NCI-H2107 treated with DMSO at 0.1 percent for 48 hours (cell line): Measurements from ENCODE around the gene TRMT61A.

Experiments
- DNase-seq: peaks from one replicate; lab custom pipeline; 2025; ENCODE audit not compliant: unreplicated experiment; lab: John Stamatoyannopoulos, UW

The TRMT61A gene

DNA sequence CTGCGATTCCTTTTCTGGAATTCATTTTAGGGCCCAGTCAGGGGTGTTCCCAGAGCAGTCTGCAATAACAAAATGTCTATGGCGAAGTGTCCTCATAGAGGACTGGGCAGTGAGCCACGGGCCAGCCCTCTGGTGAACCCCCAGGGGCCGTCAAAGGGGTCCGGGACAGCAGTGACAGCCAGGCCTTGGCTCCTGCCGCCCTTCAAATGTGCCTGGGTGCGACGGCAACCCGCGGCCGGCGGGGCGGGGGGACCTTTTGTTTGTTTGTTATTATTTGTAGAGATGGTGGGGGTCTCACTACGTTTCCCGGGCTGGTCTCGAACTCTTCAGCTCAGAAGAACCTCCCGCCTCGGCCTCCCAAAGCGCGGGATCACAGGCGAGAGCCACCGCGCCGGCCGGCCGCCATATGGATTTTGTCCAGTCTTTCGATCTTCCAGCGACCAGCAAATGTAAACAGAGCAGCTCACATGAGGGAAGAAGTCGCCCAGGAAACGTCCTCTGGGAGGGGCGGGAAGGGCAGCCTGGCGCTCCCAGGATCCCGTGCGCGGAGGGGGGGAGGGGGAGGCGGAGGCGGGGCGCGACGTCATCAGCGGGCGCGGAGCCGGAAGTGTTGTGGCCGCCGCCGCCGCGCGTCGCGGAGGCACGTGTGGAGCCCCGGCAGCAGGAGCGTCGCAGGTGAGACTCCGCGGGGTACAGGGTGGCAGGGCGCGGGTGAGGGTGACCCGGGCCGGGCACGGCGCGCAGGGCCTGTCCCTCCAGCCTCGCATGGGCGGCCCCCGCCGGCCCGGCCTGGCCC, at the start of gene TRMT61A:
TSS of gene TRMT61A (plus strand) at position 610 of the 796 bp plus-strand sequence. CDS start 783 bp downstream, outside the sequence.
- peak; percentile 83 for DNase-seq

DNA sequence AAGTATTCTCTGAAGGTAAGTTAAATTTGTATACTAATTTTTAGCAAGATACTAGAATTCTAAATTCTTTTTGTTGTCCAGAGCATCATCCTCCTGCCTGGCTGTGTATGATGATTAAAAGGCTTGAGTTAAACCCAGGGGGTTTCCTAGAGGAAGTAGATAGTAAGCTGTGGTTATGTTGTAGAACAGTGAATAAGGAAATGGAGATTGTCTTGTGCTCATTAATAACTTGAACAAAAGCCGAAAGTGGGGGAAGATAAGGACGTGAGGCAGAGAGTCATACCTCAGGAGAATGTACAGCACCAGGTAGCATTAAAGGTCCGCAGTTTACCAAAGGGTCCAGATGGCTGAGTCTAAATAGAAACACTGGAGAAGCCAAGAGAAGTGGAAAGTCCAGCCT, 48.4 kb upstream of the TRMT61A start:
- DNase-seq = no peak

DNA sequence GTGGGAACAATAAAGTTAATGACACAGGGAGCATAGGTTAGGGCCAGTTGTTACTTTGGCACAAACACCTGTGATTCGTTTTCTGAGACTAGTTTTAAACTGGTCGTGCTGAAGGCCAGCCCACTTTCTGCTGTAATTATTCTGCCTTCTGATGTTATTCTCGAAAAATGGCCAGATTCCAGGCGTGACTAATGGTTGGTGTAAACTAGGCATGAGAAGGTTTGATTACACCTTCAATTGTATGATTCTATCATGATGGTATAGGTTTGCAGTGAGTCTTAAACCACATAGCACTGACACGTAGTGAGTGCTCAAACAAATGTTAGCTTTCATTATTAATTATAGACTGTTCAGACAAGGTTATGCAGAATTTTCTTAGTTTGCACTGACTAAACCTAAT, 45.4 kb upstream of the TRMT61A start:
- DNase-seq = no peak

DNA sequence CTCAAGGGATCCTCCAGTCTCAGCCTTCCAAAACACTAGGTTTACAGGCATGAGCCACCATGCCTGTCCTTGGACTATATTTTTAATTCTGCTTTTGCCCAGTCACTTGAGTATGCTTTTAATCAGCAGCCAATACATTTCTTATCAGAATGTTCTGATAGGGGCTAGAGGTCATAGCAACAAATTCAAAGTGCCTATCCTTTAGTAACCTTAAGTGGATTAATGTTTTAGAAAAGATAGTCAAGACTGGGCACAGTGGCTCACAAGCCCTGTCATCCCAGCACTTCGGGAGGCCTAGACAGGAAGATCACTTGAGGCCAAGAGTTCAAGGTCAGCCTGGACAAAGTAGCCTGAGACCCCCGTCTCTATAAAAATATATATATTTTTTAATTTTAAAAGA, 43.5 kb upstream of the TRMT61A start:
- no peak for DNase-seq

DNA sequence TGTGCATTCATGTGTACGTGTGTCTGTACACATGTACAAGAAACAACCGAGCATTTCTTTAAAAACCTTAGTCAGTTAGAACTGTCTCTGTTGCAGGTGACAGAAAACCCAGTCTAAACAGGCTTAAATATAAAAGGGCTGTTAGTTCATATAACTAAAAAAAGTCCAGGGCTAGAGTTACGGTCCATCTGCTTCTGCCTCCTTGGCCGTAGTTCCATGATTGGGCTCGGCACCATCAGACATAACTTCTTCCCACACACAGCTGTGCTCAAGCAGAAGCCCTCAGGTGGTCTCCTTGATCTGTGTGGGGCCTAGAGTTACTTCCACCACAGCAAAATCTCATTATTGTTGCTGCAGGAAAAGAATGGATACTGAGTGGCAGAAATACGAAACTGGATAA, 40.9 kb upstream of the TRMT61A start:
- DNase-seq = no peak

DNA sequence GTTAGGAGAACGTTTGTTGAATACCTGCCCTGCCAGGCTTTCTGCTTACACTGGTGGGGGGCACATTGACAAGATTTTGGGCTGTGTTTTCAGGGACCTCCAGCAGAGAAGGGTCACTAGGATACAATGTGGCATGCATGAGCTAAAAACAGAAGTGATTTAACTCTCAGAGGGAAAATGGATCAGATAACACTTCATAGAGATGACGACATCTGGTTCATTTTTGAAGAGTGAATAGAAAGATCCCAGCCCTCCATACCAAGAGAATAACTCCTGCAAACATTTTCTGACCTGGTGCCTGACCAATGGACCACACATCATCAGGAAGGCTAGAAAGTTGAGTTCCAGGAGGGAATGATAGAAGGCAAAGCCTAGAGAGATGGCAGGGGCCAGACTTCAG, 40.0 kb upstream of the TRMT61A start:
- DNase-seq = peak; percentile 19

DNA sequence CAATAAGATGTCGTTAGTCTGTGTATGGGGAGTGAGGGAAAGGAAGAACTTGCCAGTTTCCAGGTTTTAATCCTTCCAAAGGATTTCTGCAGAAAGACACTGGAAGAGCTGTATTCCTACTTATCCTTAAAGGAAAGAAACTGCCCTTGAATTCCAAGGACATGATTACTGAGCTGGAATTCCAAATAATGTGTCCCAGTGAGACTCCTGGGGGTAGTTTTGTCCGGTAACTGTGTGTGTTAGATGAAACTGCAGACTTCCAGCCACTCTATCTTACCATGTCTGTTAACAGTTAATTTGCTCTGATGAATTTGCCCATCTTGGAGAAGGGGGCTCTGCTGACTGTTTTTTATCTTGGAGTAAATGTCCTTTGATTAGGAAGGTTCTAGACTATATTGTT, 39.4 kb upstream of the TRMT61A start:
- DNase-seq = no peak

DNA sequence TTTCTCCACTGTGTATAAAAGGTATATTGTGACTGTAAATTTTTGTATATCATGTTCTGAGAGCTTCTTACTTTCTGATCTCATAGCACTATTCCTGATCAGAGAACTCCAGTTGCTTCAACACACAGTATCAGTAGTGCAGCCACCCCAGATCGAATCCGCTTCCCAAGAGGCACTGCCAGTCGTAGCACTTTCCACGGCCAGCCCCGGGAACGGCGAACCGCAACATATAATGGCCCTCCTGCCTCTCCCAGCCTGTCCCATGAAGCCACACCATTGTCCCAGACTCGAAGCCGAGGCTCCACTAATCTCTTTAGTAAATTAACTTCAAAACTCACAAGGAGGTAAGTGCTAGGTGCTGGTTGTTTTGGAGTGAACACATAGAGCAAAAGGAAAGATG, 37.3 kb upstream of the TRMT61A start:
- no peak for DNase-seq

DNA sequence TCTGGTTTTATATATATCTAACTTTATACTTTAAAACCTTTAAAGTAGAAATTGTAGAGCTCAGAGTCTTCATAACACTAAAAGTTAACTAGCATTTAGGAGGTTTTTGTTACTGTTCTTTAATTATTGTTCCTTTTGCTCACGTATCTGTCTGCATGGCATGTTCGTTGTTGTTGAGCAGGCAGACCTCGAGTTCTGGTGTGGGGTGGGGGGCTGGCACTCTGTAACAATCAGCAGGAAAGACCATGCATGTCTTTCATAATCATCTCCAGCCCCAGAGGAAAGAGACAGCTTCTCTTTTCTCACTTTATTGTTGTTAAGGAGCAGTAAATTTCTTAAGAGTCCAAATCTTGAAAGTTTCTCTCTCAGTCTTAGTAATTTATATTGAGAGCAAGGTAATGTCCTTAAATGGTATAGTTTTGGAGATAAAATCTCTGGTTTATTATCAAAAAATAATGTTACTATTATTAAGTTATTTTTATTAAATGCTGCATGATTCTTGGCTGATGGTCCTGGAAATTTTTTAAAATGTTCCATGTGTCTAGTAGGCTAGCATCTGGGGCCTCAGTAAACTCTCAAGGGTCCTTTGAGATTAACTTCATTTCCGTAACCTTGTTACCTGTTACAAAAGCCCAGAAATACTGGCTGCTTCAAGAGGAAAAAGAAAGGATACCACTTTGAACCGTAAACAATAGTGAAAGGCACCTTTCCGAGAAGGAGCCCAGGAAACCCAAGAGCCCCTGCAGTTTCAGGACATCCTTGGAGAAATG, 36.7 kb upstream of the TRMT61A start:
- no peak for DNase-seq

DNA sequence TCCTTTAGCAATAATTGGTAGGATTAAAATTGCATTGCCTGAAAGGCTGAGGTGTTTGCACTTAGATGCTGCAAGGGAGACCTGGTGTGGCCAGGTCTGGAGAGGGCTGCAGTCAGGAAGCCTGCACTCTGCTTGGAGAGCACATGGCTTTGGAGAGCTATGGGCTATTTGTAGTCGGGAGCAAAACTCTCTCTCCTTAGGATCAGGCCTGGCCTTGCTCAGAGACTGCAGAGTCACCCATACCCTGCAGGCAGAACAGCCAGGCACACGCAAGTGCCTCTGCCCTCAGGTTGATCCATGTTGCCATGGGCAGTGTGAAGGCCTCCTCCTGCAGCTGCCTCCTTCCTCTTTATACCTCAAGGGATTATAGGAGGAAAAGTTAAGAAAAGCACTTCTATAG, 33.1 kb upstream of the TRMT61A start:
- no peak for DNase-seq

DNA sequence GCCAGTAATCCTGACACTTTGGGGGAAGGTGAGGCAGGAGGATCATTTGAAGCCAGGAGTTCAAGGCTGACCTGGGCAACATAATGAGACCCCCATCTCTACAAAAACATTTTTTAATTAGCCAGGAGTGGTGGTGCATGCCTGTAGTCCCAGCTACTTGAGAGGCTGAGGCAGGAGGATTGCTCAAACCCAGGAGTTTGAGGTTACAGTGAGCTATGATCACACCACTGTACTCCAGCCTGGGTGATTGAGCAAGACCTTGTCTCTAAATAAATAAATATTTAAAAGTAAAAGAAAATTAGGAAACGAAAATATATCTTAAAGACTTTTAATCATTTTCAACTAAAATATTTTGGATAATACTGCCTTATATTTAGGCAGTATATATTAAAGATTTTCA, 32.2 kb upstream of the TRMT61A start:
- DNase-seq = no peak

DNA sequence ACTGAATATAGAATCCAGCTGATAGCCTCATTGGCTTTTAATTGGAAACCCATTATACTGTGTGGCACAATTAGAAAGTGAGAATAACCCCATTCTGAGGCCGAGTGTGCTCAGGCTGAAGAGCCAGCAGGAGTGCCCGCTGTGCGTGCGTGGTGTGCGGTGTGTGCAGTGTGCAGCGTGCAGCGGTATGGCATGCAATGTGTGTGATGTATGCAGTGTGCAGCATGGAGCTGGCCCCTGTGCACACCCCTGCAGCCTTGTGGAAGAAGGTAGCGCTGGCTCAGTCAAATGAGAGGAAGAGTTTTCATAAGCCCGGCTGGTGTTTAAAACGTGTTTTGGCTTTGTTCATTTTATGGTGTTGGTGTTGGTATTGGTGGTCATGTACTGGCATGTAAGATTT, 29.3 kb upstream of the TRMT61A start:
- DNase-seq = no peak

DNA sequence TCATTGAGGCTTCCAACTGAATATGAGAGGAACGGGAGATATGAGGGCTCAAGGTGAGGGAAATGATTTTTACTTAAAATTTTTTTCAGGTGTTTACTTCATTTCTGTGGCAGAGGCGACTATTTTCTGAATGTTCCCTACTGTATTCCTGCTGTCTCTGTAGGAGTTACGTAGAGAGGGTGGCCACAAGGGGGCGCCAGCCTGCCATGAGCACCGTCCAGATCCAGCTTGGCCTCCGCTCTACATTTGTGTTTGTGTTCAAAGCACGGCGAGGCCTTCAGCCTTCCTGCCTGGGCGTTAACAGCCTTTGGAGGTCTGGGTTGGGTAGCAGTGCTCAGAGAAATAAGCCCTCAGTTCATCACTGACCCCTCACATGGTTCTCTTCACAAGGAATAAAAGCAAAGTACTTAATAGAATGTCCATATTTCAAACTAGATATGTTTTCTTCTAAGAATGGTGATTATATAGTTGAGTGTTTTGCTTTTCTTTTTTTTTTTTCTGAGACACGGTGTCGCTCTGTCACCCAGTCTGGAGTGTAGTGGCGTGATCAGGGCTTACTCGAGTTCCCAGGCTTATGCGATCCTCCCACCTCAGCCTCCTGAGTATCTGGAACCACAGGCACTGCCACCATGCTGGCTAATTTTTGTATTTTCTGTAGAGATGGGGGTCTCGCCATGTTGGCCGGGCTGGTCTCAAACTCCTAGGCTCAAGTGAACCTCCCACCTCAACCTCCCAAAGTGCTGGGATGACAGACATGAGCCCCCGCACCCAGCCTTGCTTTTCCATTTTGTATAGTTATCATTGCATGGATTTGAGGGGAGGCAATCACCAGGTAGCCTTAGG, 28.6 kb upstream of the TRMT61A start:
- peak; percentile 85 for DNase-seq

DNA sequence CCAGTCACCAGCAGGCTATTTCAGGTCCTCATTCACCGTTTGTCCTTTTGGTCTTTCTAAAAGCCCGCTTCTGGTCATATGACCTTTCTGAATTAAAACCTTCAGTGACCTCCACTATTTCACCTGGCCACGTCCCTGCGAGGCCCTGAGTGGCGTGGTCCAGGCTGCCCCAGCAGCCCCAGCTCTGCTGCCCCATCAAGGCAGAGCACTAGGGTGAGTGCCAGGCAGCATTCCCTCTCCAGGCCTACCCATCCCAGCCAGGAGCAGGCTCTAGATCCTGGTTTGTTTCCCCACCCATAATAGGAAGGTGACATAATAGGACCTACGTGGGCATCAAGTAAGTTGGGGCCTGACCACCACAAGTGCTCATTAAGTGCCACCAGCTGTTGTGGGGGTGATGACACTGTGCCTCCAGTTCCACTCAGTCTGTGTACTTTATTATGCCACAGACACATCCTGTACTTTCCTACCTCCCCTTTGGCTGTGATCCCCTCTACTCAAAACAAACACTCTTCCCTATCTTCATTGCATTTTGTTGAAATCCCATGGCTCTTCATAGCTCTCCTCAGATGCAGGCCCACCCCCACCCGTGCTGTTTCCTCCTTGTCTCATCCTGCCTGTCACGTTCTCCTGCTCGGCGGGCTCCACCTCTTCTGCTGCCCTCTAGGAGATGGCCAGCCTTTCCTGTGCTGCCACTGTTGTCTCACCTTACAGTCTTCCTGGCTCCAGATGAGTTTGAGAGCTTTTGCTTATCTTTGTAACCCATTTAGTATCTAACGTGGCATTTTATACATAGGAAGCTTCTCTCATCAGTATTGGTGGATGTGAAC, 27.7 kb upstream of the TRMT61A start:
- no peak for DNase-seq

DNA sequence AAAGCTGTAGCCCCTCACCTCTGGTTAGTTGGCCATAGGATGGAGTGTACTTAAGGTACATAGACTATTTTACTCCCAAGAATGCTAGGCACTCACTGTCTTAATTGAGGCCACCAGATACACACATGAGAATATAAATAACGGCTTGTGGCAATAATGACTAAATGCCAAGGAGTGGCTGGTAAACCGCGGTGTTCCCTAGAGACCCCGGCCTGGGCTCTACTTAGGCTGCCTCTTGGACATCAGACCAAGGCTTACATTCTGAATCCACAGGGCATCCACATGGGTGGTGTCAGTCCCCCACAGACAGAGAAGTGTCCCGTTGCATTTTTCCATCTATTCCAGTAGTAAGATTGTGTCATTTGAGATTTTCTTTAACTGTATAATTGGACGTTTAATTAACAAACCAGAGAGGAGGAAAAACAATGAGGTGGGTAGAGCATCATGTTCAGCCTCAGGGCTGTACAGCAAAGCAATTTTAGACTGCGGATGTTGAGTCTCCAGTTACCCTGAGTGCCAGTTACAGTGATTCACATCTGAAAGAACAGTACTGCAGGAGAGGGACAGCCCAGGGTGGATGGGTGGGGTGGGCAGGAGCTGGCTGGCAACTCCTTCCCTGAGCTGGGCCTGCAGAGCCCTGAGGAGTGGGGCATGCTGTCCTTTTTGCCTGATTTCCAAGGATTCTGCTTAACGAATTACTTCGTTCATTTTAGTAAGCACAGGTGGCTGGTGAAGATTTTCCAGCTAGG, 26.9 kb upstream of the TRMT61A start:
- DNase-seq = no peak

DNA sequence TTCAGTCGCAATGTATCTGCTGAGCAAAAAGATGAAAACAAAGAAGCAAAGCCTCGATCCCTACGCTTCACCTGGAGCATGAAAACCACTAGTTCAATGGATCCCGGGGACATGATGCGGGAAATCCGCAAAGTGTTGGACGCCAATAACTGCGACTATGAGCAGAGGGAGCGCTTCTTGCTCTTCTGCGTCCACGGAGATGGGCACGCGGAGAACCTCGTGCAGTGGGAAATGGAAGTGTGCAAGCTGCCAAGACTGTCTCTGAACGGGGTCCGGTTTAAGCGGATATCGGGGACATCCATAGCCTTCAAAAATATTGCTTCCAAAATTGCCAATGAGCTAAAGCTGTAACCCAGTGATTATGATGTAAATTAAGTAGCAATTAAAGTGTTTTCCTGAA, 26.1 kb upstream of the TRMT61A start:
- DNase-seq = no peak

DNA sequence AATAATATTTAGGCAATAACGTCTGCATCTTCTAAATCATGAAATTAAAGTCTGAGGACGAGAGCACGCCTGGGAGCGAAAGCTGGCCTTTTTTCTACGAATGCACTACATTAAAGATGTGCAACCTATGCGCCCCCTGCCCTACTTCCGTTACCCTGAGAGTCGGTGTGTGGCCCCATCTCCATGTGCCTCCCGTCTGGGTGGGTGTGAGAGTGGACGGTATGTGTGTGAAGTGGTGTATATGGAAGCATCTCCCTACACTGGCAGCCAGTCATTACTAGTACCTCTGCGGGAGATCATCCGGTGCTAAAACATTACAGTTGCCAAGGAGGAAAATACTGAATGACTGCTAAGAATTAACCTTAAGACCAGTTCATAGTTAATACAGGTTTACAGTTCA, 25.7 kb upstream of the TRMT61A start:
- DNase-seq = no peak

DNA sequence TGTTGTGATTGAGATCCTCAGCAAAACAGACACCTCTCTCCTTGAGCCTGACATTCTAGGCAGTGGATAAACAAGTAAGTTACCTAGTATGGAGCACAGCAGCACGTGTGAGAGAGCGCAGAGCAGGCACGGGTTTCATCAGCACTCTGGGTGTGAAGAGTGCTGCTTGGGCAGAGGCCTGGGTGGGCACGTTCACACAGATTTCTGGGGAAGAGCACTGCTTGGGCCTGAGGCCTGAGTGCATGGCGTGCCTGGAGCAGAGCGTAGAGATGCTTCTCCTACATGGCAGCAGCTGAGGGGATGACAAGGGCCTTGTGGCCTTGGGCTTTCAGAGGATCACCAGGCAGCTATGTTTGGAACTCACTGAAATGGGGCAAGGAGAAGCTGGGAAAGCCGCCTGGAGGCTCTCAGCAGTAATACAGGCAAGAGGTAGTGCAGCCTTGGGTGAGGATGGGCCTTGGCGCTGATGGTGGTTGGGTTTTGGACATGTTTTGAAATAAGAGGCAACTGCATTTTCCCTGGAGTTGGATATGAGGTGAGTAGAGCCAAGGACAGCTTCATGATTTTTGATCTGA, 23.9 kb upstream of the TRMT61A start:
- DNase-seq = no peak

DNA sequence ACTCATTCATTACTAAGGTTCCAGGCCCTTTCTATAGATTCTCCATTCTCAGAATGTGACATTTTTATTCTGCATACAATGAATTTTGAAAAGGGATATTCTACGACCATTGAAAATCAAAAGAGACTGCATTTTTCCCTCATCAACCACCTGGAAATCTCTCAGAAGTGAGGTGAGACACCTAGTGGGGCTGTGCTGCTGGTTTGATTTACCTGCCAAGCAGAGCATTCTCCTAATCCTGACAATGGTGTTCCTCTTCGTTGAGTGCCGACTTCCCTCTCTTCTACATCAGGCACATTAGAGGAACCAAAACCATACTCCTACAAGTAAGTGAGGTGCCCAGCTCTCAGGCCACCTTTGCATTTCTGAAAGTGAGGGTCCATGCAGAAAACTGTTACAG, 21.2 kb upstream of the TRMT61A start:
- DNase-seq = no peak
